AG10803 (cell line): Measurements from ENCODE around the gene PKP2.

Experiments used
- DNase-seq: peaks from one replicate; pipeline ENCODE4 v3.0.0; 2010; ENCODE audit warnings: low read depth
- H3K4me3 ChIP-seq: 2 replicates; pipeline ENCODE4 v1.5.1; 2011; ENCODE audit warnings: mild to moderate bottlenecking, low read length, control low read depth
- TF ChIP-seq, protein P1 (sequence below): conservative IDR thresholded peaks from 2 replicates; pipeline ENCODE4 v1.5.1; 2011; ENCODE audit warnings: mild to moderate bottlenecking, low read length, control low read depth, inconsistent platforms

The PKP2 gene

DNA sequence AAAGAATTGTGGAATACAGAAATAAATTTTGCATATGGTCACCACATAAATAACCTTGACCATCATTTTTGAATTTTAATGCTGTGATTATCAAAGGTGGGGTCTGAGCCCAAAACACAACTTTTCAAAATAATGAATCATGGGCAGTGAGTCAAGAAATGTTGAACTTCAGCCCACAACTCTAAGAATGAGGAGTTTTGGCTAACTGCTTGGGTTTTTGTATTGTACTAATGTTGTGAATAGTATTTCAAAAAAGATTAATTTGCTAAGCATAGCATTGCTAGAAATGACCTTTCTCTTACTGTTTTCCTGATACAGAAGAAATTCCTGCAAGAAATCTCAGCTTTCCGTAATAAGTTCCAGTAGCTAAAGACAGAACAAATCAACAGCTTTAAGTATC is 116.5 kb downstream of the PKP2 start:
- DNase-seq: no peak
- no peak overlapping the region for H3K4me3 ChIP-seq
- TF ChIP-seq, protein P1, sequence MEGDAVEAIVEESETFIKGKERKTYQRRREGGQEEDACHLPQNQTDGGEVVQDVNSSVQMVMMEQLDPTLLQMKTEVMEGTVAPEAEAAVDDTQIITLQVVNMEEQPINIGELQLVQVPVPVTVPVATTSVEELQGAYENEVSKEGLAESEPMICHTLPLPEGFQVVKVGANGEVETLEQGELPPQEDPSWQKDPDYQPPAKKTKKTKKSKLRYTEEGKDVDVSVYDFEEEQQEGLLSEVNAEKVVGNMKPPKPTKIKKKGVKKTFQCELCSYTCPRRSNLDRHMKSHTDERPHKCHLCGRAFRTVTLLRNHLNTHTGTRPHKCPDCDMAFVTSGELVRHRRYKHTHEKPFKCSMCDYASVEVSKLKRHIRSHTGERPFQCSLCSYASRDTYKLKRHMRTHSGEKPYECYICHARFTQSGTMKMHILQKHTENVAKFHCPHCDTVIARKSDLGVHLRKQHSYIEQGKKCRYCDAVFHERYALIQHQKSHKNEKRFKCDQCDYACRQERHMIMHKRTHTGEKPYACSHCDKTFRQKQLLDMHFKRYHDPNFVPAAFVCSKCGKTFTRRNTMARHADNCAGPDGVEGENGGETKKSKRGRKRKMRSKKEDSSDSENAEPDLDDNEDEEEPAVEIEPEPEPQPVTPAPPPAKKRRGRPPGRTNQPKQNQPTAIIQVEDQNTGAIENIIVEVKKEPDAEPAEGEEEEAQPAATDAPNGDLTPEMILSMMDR: no peak

DNA sequence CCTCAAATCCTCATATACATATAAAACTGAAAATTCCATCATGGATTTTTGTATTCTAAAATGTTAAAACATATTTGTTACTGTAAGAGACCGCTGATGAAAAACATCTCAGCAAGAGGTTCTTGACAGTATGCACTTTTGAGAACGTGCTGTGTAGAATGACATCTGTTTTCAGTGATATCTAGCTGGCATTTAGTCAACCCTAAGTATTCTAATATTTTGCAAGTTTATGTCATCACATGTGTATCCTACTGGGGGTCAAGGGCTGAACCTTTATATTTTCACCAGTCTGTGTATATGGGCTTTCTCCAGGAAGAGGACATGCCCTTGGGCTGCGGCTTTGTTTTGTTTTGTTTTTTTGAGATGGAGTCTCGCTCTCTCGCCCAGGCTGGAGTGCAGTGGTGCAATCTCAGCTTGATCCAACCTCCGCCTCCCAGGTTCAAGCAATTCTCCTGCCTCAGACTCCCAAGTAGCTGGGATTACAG is 118.8 kb downstream of the PKP2 start:
- no peak for DNase-seq
- TF ChIP-seq, protein P1: no peak
- H3K4me3 ChIP-seq: no peak overlapping the region

- no peak for DNase-seq
- TF ChIP-seq, protein P1: no peak
- no peak overlapping the region for H3K4me3 ChIP-seq
Observed at GRCh38 chr12:32777159-32777558, 119.4 kb downstream of the PKP2 start.

DNA sequence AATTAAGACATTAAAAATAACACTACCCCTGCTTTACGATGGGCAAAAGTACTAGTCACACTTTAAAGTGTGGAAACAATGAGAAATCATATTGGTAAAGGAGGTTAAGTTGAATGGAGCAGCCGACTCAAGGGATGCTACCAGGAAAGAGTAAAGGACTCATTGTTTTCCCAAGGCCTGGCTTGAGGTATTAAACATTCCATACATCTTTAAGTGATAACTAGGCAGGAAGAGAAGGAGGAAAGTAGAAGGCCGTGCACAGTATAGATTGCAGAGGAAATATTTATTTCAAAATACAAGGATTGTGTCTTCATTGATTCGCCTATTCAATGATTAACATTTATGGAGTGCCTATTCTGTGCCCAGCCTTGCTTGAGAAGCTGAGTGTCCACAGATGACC is 120.3 kb downstream of the PKP2 start:
- DNase-seq: no peak
- TF ChIP-seq, protein P1: no peak
- H3K4me3 ChIP-seq: no peak overlapping the region

GRCh38 chr12:32773691-32774090 is 122.9 kb downstream of the PKP2 start:
- no peak for DNase-seq
- no peak overlapping the region for H3K4me3 ChIP-seq
- TF ChIP-seq, protein P1: no peak

GRCh38 chr12:32770141-32770540 is 126.4 kb downstream of the PKP2 start:
- TF ChIP-seq, protein P1: no peak
- no peak for DNase-seq
- H3K4me3 ChIP-seq: no peak overlapping the region

GRCh38 chr12:32768518-32768917 is 128.1 kb downstream of the PKP2 start:
- no peak overlapping the region for H3K4me3 ChIP-seq

More at GRCh38 chr12:32768518-32768917, 128.1 kb downstream of the PKP2 start:
- DNase-seq: no peak
- TF ChIP-seq, protein P1: no peak
